K562 (cell line): ENCODE data around the gene RPUSD2. TPM values are rescaled to one million over a fixed set of nuclear protein-coding genes. Genes with fewer than 3 reads are reported as not detected.

Experiments used
- ATAC-seq: fragments of 200-7000 bp; cut with Tn5 transposase; 3 replicates; pipeline ENCODE4 v1.9.1; 2020; ENCODE audit warnings: moderate library complexity
- BruUV-seq: library from RNA; stranded (reverse); fragments of 400-500 nt; replicated peaks from 2 replicates; lab custom pipeline; 2021; lab: Mats Ljungman, UMichigan
- CTCF ChIA-PET: fragments of 300-600 bp; formaldehyde crosslinking; extraction: SDS; loops from one replicate; lab custom pipeline; 2021; ENCODE audit warnings: low intra/inter-chr PET ratio; lab: Yijun Ruan, JAX
- POLR2A ChIA-PET: fragments of 300-600, 350-650 bp; sonication (Branson Sonifier 250); formaldehyde crosslinking; extraction: SDS; loops from one replicate; lab custom pipeline; 2021; ENCODE audit warnings: antibody characterized with exemption, inconsistent platforms; lab: Yijun Ruan, JAX
- DNase-seq, 4 experiments: peaks; one replicate each; pipeline versions ENCODE4 v3.0.0 to v3.0.0-alpha.2; 2011 to 2018; ENCODE audit warnings: low spot score in 3 of 4, mixed read lengths in 3 of 4; ENCODE audit errors: extremely low read depth in 1 of 4
- FAIRE-seq: peaks from 2 replicates; lab custom pipeline; 2011; peaks lifted over from hg19 to GRCh38; lab: Jason Lieb, UNC
- H2AFZ ChIP-seq: 2 replicates; pipeline ENCODE4 v1.6.0; 2011; ENCODE audit warnings: low read depth, low read length, control low read depth, inconsistent platforms
- H3K27ac ChIP-seq: fragments of 200-600 bp; 3 replicates; pipeline ENCODE4 v1.8.0; 2011; ENCODE audit warnings: low read depth, mild to moderate bottlenecking, control low read depth, inconsistent platforms, low read length, moderate library complexity, mixed read lengths; ENCODE audit errors: extremely low read depth
- H3K27me3 ChIP-seq, 2 experiments: fragments of 300-600 bp in 1 of 2; 2 replicates in 1 of 2; 3 replicates in 1 of 2; pipeline versions ENCODE4 v1.6.0 to v1.8.0; 2011; ENCODE audit warnings: inconsistent platforms in 2 of 2, low read length in 2 of 2, mild to moderate bottlenecking in 1 of 2, mixed read lengths in 1 of 2, moderate library complexity in 1 of 2; ENCODE audit not compliant: control insufficient read depth in 2 of 2, insufficient read depth in 2 of 2
- H3K36me3 ChIP-seq: fragments of 300-600 bp; 3 replicates; pipeline ENCODE4 v1.8.0; 2011; ENCODE audit warnings: mild to moderate bottlenecking, low read length, inconsistent platforms; ENCODE audit not compliant: control insufficient read depth, insufficient read depth
- H3K4me1 ChIP-seq, 2 experiments: fragments of 200-600 bp in 1 of 2; replicated peaks in 1 of 2; 2 replicates in 1 of 2; 3 replicates in 1 of 2; pipeline versions ENCODE4 v1.5.1 to v1.8.0; 2011; ENCODE audit warnings: inconsistent platforms in 2 of 2, low read length in 2 of 2, mild to moderate bottlenecking in 1 of 2, mixed read lengths in 1 of 2, moderate library complexity in 1 of 2; ENCODE audit not compliant: control insufficient read depth in 2 of 2, insufficient read depth in 2 of 2
- H3K4me2 ChIP-seq: 2 replicates; pipeline ENCODE4 v1.6.1; 2011; ENCODE audit warnings: low read length, control low read depth, inconsistent platforms, mixed read lengths; ENCODE audit not compliant: insufficient read depth
- H3K4me3 ChIP-seq: fragments of 200-600 bp; sonication (generic), shearing (Covaris generic); 2 replicates; pipeline ENCODE4 v1.5.1; 2016; ENCODE audit warnings: control low read depth, inconsistent platforms
- H3K79me2 ChIP-seq: fragments of 200-600 bp; 3 replicates; pipeline ENCODE4 v1.8.0; 2011; ENCODE audit warnings: low read length, inconsistent platforms; ENCODE audit not compliant: control insufficient read depth, insufficient read depth
- H3K9ac ChIP-seq, 2 experiments: 2 replicates each; pipeline versions ENCODE4 v1.6.0 to v1.6.1; 2011; ENCODE audit warnings: low read depth in 2 of 2, low read length in 2 of 2, control low read depth in 1 of 2, inconsistent platforms in 1 of 2, mild to moderate bottlenecking in 1 of 2, mixed read lengths in 1 of 2; ENCODE audit not compliant: insufficient read depth in 1 of 2
- H3K9me1 ChIP-seq: one replicate; pipeline ENCODE4 v1.6.0; 2011; ENCODE audit warnings: inconsistent platforms, mild to moderate bottlenecking, low read length, moderate library complexity; ENCODE audit not compliant: control insufficient read depth, insufficient read depth
- H3K9me3 ChIP-seq: replicated peaks from 2 replicates; pipeline ENCODE4 v1.5.1; 2011; ENCODE audit warnings: low read depth, low read length, inconsistent platforms; ENCODE audit not compliant: control insufficient read depth, insufficient read depth
- H4K20me1 ChIP-seq: replicated peaks from 2 replicates; pipeline ENCODE4 v1.6.1; 2011; ENCODE audit warnings: low read length, inconsistent platforms, mixed read lengths; ENCODE audit not compliant: control insufficient read depth, insufficient read depth
- BRF2 ChIP-seq: IDR thresholded peaks from 3 replicates; pipeline ENCODE4 v1.6.1; 2011; ENCODE audit warnings: borderline replicate concordance, mild to moderate bottlenecking; ENCODE audit not compliant: insufficient read length, insufficient read depth
- GMEB1 ChIP-seq: fragments of 250-450 bp; sonication (Bioruptor Pico); IDR thresholded peaks from 2 replicates; pipeline ENCODE4 v1.4.0; 2020; ENCODE audit warnings: mild to moderate bottlenecking
- GTF2A2 ChIP-seq: IDR thresholded peaks from 2 replicates; pipeline ENCODE4 v1.6.1; 2016; ENCODE audit warnings: mild to moderate bottlenecking, missing genetic modification characterization, missing compliant biosample characterization
- HNRNPUL1 ChIP-seq: fragments of 200-400 bp; formaldehyde crosslinking; IDR thresholded peaks from 2 replicates; pipeline ENCODE4 v1.6.1; 2017; ENCODE audit warnings: low read length
- MIER1 ChIP-seq: fragments of 450-650 bp; IDR thresholded peaks from 2 replicates; pipeline ENCODE4 v1.6.1; 2016; ENCODE audit warnings: antibody characterized with exemption, mild to moderate bottlenecking, low read depth
- SETDB1 ChIP-seq: IDR thresholded peaks from one replicate; pipeline ENCODE4 v1.6.1; 2012; ENCODE audit warnings: low read length, control low read depth, inconsistent platforms
- SMARCA5 ChIP-seq: fragments of 450-650 bp; IDR thresholded peaks from 2 replicates; pipeline ENCODE4 v1.6.1; 2016
- SMC3 ChIP-seq: conservative IDR thresholded peaks from 2 replicates; pipeline ENCODE4 v1.6.1; 2011; ENCODE audit warnings: low read depth, low read length, improper control_type of control experiment; ENCODE audit not compliant: insufficient read depth
- SRSF9 ChIP-seq: fragments of 200-400 bp; formaldehyde crosslinking; IDR thresholded peaks from 2 replicates; pipeline ENCODE4 v1.6.1; 2017; ENCODE audit warnings: low read depth, low read length, borderline replicate concordance
- XRCC3 ChIP-seq: fragments of 450-650 bp; IDR thresholded peaks from 2 replicates; pipeline ENCODE4 v1.6.1; 2017; ENCODE audit warnings: mild to moderate bottlenecking, moderate library complexity
- ZNF175 ChIP-seq: fragments of 200-800 bp; sonication (Bioruptor generic); IDR thresholded peaks from 2 replicates; pipeline ENCODE4 v1.6.1; 2016; ENCODE audit warnings: low read depth, mild to moderate bottlenecking, missing genetic modification characterization, missing compliant biosample characterization
- ZNF609 ChIP-seq: sonication (generic); formaldehyde crosslinking; IDR thresholded peaks from 2 replicates; pipeline ENCODE4 v1.8.1; 2023; ENCODE audit warnings: missing genetic modification reagents, mild to moderate bottlenecking, borderline replicate concordance
- ZNF644 ChIP-seq: fragments of 200-800 bp; sonication (Bioruptor generic); IDR thresholded peaks from 2 replicates; pipeline ENCODE4 v1.6.1; 2016; ENCODE audit warnings: low read depth, missing genetic modification characterization, missing compliant biosample characterization
- WGBS: fragments of 100-300 bp; shearing (Covaris generic); methylation state at CpG from one replicate; pipeline ENCODE4 v1.1.6; 2016; ENCODE audit warnings: low coverage, mixed read lengths; ENCODE audit not compliant: insufficient coverage; ENCODE audit errors: missing lambda C conversion rate; 5-methylcytosine and 5-hydroxymethylcytosine counted together
- in situ Hi-C: fragments of 300-500 bp; cut with MboI; formaldehyde crosslinking; loops from 4 replicates; pipeline ENCODE4 v1.15.0; 2018; ENCODE audit warnings: inconsistent platforms, mixed read lengths
- intact Hi-C: fragments of 100-400 bp; cut with micrococcal nuclease; formaldehyde crosslinking; loops from 2 replicates; pipeline ENCODE4 v1.14.2; 2022
- polyA plus RNA-seq, 8 experiments: library from polyadenylated mRNA; depleted of rRNA in 4 of 8; stranded (reverse) in 5 of 8; unstranded in 3 of 8; fragments of >200 nt; fragmentation: Nextera tagmentation in 2 of 8; fragmentation: Illumina TruSeq in 1 of 8; extraction: Ambion mirVana in 2 of 8; extraction: Trizol in 1 of 8; gene quantifications; 2 replicates each; pipeline versions ENCODE4 v1.2.1 to v1.2.3, GENCODE V29; 2011 to 2014; ENCODE audit warnings: inconsistent platforms in 1 of 8, missing spikeins in 1 of 8
- total RNA-seq, 7 experiments: library from RNA; depleted of rRNA in 6 of 7; stranded (reverse); fragments of >200 nt in 6 of 7; fragmentation: Illumina TruSeq in 2 of 7; extraction: Trizol in 2 of 7; gene quantifications; 2 replicates each; pipeline versions ENCODE4 v1.2.1 to v1.2.3, GENCODE V29; 2011 to 2021; ENCODE audit warnings: low replicate concordance in 1 of 7

The RPUSD2 gene
- total and polyA plus RNA-seq, 9 of the 15 experiments (the other 6 are each of a cell fraction or from before 2014, with no cell fraction given): 3.7 to 30.2 (median 14.3) TPM

- TF ChIP-seq ZNF609 (CRISPR knock-in tag): no peak
- no peak for TF ChIP-seq SMC3
- no peak for TF ChIP-seq HNRNPUL1
Observed at GRCh38 chr15:40550341-40551037, 18.6 kb upstream of the RPUSD2 start (continued).

GRCh38 chr15:40554161-40554525, 15.0 kb upstream of the RPUSD2 start:
- H3K79me2 ChIP-seq: peaks cover 13% of the 10 kb centered on the region; the same call in 2 of the 3 replicates
- no peak overlapping the region; the same call in 1 of the 2 replicates for H3K4me2 ChIP-seq
- TF ChIP-seq GMEB1 (CRISPR knock-in tag) (no peak), ZNF644 (tag) (no peak), SETDB1 (no peak), BRF2 (no peak), GTF2A2 (tag) (no peak), MIER1 (no peak), XRCC3 (no peak), SMARCA5 (no peak), ZNF175 (CRISPR knock-in tag) (no peak), SRSF9 (no peak)

More at GRCh38 chr15:40554161-40554525, 15.0 kb upstream of the RPUSD2 start:
- CTCF ChIA-PET: no interaction called here
- intact Hi-C loops (no loop called here), in situ Hi-C loops (no loop called here)
- DNase-seq (no peak), FAIRE-seq (no peak), ATAC-seq (no peak)
- H3K9ac ChIP-seq: peak overlapping the region in 1 of 2 experiments; percentile 21; a peak in 1 of 4 replicates
- WGBS: 69% methylated on average over 4 of the region's 4 CpGs
- no peaks in the 10 kb centered on the region for H4K20me1 ChIP-seq
- H3K9me1 ChIP-seq: no peaks in the 10 kb centered on the region
- H3K36me3 ChIP-seq: peaks cover 69% of the 10 kb centered on the region
- no TSS peak for BruUV-seq
- H3K27ac ChIP-seq: no peak overlapping the region
- H3K9me3 ChIP-seq: no peaks in the 10 kb centered on the region
- peaks cover 20 to 38% of the 10 kb centered on the region in 2 experiments; a peak in 4 of 5 replicates for H3K4me1 ChIP-seq
- no peaks in the 10 kb centered on the region for H3K27me3 ChIP-seq
- no peak overlapping the region for H2AFZ ChIP-seq
- H3K4me3 ChIP-seq: no peak overlapping the region
- POLR2A ChIA-PET: interaction anchor here (0.7 to 1.1 kb wide), 2 partner anchors 11 to 107 kb away, joined by 3 to 8 read pairs; partner anchors contain the start of gene CCDC32
